GM21576 (cell line): ENCODE measurements around the gene SH3BGRL3.

Source experiments
- ATAC-seq: cut with Tn5 transposase; IDR thresholded peaks from one replicate; pipeline ENCODE4 v1.9.1; 2021; ENCODE audit warnings: mild to moderate bottlenecking, moderate library complexity; ENCODE audit not compliant: unreplicated experiment

The SH3BGRL3 gene

DNA sequence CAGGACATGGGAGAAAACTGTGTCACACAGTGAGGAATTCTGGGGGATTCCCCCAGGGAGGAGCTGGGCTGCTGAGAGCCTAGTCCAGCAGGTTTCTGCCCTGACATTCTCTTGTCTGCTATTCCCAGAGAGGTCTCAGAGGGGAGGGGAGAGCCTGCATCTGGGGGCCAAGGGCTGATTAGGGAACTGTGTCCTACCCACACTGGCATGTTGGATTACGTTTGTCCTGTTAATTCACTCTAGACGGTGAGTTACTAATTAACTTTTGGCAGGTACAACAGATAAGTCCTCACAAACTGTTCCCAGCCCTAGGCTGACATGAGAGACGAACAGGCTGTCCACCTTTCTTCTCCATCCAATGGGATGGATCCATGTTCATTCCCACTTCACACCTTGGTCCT is 2.6 kb upstream of the SH3BGRL3 start:
- ATAC-seq = no peak

DNA sequence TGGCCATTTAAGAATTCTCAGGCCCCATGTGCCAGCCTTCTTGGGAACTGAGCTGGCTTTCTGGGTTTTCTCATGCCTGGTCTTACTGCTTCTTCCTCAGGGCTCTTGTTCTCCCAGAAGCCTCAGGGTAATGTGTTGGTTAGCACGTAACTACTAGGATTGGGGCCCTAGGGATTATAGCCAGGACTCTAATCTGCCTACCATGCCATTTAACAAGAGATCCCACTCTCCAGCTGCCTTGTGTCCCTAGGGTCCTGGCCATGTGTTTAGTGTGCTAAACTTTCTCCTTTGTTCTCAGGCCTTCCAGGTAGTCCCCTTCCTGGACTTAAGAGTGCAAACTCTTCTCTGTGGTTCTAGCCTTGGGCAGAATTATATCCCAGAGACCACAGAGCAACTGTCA is 2.2 kb upstream of the SH3BGRL3 start:
- ATAC-seq = no peak

DNA sequence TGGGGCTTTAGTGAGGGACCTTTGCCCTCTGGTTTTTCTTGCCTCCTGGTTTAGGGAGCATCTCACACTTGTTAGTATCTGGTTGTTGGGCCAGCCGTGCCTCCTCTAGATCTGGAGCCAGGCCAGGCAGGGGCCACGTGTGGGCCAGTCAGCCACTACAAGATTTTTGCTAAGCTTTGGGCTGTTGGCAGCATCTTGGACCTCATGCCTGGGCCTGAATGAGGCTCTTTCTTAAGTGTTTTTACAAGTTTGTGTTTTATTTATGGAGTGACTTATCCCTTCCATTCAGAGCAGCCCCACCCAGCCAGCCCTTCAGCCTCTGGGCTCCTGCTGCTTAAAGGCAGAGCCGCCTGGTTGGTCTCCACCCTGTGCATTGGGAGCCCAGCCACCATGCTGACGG is 1.6 kb upstream of the SH3BGRL3 start:
- ATAC-seq = no peak

DNA sequence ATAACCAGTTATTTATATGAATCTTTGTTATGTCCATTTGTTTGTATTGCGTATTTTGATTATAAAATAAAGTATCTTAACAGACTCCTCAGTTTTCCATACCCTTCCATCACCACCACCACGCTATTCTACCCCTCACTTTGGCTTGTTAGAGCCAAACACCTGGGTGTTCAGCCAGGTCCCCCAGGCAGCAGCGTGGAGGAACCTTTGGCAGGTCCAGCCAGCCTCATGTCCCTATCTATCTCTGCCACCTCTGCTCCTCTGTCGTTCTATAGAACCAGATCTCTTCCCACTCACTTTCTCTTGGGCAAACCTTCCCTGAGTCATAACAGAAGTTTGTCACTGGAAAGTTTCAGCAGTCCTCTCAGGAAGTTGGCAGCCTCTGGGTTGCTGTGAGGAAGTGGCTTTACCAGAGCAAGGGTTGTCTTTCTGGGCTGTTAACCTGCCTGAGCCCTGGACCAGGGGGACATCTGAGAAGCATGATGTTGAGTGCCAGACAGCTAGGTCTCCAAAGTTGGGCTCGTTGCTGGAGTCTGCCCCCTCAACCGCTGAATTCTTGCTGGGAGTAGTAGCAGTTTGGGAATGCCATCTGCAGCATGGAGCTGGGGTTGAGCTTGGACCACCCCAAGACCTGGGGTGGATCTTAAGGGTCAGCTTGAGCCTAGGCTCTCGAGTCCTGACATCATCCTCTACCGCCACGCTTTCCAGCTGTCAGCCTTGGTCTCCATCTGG is 996 bp upstream of the SH3BGRL3 start:
- no peak for ATAC-seq

DNA sequence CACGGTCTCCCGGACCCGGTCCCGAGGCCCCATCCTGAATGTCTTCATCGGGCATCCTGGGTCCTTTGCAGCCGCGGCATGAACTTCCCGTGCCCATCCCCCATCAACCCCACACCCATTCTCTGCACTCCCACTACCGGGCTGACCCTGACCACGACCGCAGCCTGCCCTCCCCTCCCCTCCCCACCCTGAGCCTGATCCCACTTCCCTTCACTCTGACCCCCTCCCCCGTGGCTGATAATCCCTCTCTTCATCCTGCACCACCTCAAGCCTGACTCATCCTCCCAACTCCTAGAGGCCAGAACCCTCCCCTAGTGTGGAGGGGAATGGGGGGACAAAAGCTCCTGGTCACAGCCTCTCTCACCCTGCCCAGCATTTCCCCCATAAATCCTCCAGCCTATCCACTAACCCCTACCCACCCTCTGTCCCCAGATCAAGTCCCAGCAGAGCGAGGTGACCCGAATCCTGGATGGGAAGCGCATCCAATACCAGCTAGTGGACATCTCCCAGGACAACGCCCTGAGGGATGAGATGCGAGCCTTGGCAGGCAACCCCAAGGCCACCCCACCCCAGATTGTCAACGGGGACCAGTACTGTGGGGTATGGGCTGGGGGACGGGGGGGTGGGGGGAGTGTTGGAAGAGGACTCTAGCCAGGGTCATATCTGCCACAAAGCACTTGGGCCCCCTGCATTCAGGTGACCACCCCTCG is 602 bp downstream of the SH3BGRL3 start:
- ATAC-seq = no peak

DNA sequence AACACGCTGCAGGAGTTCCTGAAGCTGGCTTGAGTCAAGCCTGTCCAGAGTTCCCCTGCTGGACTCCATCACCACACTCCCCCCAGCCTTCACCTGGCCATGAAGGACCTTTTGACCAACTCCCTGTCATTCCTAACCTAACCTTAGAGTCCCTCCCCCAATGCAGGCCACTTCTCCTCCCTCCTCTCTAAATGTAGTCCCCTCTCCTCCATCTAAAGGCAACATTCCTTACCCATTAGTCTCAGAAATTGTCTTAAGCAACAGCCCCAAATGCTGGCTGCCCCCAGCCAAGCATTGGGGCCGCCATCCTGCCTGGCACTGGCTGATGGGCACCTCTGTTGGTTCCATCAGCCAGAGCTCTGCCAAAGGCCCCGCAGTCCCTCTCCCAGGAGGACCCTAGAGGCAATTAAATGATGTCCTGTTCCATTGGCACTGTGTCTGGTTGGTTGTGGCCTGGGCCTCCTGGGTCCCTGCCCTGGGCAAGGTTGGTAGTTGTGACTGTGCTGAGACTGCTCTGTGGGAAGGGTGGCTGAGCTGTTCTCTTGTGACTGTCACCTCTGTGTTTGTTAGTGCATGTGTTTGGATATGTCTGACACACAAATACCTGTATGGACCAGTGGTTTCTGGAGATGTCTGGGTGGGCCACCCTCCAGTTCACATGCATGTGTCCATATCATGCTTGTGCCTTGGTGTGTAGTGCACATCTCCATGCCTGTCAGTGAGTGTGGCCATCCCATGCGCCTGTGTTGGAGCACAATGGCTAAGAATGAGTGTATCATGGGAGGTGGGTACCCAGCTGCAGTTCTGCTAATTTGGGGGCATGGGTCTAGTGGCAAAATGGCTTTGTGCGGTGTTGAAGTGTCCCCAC is 1.4 kb downstream of the SH3BGRL3 start:
- no peak for ATAC-seq

DNA sequence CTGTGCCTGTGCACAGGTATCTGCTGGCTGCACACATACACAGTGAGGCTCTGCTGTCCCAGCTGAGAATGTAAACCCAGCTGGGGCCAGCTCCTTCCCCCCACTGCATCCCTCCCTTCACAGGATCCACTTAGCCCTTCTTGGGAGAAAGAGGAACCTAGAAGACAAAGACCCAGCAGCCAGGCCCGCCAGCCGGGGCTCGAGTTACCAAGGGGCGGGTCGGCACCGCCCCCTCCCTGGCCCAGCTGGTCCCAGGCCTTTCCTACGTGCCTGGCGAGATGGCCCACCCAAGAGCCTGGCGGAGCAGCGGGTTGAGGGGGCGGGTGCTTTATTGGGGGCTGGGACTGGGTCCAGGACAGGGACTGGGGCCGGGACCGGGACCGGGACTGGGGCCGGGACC is 2.1 kb downstream of the SH3BGRL3 start:
- no peak for ATAC-seq

DNA sequence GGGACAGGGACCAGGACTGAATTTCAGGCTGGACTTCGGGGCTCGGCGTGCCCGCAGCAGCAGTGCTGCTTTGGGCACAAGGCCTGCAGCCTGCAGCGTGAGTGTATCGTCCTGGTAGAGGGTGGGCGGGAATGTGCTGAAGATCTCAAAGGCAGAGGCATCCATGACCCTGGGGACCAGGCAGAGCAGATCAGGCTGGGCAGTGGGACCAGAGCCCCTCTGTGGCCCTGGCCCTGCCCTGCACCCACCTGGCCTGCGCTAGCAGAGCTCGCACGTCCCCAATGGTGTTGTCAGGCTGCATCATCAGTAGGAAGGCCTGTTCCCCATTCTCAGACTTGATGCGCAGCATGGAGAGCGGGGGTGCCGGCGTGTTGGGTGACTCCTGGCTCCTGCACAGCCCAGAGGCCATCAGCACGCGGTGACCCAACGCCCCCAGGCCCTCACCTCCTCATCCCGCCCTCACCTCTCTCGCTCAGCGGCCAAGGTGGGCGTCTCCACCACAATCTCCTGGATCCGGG is 2.6 kb downstream of the SH3BGRL3 start:
- ATAC-seq = no peak

DNA sequence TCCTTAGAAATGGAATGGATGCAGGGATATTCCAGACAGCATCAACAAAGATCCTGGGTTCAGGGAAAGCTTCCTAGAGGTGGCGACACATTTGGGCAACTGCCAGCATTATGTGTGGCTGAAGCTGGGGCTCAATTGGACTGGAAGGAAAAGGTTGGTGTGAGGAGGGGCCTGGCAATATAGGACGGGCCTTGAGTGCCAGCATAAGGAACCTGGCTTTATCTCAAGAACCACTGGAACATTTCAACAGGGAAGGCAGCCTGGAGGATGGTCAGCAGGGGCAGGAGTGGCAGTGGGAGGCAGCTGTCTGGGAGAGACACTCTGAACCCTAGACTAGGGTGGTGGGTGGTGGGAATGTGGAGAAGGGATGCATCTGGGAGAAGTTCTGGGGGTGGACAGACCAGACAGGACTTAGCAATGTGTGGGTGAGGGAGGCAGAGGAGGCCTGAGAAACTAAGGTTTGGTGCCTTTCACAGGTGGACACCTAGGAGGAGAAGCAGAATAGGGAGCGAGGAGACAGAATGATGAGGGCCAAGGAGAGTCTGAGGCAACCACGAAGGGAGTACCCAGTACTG is 3.5 kb downstream of the SH3BGRL3 start:
- no peak for ATAC-seq

DNA sequence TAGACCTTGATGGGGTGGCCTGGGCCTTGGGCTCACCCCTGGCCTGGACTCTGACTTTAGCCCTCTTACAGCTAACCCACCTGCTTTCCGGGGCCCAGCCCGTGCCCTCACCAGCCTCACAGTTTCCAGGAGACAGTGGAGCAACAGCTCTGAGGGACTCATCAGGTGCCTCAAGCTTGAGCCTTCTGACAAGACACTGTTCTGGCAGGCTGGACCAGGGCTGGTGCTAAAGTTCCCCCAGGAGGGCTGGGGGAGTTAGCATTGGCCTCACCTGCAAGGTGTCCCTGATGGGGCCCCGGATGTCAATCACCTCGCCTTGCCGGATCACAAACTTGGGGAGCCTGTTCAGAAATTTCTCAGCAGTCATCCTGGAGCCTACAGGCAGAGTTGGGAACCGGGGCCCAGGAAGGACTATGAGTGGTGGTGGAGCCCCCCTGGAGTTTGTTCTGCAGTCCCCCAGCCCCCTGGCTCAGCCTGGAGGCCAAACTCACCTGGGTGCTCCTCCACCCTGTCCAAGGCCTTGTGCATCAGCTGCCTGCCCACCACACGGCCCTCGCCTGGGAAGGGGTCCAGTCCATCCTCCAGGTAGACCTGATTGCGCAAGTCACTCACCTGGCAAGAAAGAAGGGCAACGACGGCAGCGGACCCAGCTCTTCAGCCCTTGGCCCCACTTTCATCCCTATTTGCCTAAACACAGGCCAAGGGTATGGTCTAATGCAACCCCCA is 4.1 kb downstream of the SH3BGRL3 start:
- no peak for ATAC-seq

DNA sequence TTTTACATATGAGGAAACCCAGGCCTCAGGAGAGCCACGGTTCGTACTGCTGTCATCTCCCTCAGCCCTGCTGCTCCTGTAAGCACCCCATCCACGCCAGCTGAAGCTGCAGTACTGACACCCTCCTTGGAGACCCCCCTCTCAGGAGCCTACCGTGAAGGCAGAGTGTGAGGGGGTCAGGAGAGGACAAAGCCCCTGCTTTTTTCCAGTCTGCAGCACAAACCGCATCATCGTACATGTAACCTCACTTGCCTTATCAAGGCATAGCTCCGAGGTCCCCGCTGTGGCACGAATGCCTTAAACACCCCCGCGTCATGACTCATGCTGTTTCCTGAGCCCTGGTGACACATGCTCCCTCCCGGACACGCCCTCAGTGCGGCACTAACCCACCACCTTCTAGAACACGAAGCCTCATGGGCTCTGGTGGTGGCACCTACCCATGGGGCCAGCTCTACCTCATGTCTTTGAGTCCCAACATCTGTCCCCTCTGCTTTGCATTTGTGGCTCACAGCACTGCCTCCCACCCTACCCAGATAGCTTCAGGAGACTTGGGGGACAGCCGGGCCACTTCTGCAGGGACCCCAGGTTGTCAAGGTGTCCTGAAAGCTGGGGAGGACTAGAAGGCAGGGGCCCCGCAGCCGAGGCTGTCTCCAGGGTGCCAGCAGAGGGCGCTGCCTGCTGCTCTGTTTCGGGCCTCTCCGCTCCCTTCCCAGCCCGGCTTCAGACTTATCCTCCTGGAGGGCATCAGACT is 4.9 kb downstream of the SH3BGRL3 start:
- ATAC-seq = no peak

DNA sequence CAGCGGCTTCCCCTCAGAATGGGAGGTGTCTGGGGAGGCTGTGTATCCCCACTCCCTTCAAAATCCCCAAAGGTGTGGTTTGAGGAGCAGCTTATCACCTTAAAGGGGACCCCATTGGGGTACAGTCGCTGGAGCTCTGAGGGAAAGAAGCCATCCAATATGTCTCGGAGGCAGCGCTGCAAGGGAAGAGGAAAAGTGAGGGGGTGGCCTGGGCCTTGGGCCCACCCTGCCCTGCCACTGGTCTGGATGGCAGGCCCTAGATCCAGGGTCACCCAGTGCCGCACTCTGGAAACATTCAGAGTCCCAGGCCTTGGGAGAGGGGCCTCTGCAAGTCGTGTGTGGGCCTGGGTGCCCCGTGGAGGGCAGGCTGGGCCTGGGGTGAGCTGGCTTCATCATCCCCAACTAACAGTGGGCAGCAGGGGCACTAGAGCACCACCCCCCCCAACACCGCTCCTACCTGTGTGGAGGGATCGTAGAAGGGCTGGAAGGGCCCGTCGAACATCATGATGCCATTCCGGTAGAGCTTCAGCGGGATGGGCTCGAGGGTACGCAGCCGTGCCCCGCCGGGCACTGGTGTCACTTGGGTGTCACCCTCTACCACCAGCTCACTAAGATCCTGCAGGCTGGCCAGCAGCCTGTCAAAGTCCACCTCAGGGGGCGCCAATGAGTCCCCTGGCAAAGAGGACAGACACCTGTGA is 5.6 kb downstream of the SH3BGRL3 start:
- no peak for ATAC-seq

DNA sequence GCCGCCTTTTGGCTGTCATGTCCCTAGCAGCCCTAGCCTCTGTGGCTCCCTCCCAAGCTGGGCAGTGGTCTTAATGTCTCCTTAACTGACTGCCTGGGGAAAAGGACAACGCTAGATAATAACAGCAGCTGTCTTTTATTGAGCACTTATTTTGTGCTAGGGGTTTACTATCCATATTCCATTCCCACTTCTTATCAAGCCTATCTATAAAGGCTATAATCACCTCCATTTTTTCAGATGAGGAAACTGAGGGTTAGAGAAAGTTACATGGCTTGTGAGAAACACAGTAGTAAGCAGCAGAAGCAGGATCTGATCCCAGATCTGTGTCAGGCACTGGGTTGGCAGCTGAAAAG is 6.2 kb downstream of the SH3BGRL3 start:
- ATAC-seq = no peak

DNA sequence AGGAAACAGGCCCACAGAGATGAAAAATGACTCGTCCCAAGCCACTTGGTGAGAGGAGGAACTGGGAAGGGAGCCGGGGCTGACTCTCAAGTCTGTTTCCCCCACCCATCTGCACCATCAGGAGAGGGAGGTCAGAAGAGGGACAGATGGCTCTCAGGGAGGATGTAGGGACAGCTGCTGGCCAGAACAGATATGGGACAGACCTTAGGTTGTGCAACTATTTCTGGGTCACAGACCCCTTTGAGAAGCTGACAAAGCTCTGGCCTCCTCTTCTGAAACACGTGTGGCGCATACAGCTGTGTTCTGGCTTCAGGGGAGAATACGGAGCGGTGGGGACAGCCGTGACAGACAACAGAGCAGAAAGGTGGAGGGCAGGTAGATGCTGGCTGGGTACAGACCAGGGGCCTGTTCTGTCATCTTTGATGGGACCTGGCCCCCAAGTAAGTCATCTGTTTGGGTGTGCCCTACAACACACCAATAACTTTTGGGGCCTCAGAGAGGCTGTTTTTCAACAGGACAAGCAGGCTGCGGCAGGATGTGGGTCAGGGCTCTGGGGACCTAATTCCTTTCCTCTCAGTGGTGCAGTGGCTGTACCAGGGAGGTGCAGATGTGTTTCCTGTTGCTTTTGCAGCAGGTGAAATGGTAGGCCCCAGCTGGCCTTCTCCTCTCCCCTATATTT is 7.3 kb downstream of the SH3BGRL3 start:
- ATAC-seq = no peak

DNA sequence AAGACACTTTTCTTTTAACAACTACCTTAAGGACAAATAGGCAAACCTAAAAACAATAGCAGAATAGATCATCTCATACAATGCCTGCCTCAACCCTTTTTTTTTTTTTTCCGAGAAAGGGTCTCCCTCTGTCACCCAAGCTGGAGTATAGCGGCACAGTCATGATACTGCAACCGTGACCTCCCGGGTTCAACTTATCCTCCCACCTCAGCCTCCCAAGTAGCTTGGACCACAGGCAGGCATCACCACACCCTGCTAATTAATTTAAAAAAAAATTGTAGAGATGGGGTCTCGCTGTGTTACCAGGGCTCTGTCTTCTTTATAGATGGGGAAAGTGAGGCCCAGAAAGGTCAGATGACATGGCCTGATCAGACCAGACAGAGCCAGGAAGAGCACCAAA is 7.9 kb downstream of the SH3BGRL3 start:
- ATAC-seq = no peak

DNA sequence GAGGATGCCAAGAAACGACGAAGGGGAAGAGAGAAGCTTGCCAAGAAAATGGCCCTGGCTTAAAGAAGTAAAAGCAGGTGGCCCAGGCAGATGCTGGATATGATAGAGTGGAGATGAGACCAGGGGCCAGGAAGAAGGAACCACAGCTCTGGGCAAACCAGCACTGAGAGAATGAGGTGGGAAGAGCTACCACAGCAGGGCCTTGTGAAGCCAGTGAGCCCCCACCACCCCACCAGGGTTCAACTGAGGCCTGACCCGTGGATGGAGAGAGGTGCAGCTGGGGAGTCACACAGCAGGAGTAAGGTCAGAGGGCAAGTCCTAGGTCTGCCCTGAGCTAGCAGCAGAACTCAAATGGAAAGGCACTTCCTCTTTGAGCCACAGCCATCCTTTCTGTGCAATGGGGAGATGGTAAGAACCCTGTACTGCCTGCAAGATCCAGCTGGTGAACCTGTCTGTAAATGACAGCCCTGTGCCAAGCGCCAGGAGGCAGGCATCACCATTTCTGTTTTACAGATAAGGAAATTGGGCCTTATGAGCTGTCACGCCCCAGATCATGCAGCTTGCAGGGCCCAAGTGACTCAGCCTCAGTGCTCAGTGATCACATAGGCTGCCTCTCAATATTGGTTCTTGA is 8.5 kb downstream of the SH3BGRL3 start:
- no peak for ATAC-seq

DNA sequence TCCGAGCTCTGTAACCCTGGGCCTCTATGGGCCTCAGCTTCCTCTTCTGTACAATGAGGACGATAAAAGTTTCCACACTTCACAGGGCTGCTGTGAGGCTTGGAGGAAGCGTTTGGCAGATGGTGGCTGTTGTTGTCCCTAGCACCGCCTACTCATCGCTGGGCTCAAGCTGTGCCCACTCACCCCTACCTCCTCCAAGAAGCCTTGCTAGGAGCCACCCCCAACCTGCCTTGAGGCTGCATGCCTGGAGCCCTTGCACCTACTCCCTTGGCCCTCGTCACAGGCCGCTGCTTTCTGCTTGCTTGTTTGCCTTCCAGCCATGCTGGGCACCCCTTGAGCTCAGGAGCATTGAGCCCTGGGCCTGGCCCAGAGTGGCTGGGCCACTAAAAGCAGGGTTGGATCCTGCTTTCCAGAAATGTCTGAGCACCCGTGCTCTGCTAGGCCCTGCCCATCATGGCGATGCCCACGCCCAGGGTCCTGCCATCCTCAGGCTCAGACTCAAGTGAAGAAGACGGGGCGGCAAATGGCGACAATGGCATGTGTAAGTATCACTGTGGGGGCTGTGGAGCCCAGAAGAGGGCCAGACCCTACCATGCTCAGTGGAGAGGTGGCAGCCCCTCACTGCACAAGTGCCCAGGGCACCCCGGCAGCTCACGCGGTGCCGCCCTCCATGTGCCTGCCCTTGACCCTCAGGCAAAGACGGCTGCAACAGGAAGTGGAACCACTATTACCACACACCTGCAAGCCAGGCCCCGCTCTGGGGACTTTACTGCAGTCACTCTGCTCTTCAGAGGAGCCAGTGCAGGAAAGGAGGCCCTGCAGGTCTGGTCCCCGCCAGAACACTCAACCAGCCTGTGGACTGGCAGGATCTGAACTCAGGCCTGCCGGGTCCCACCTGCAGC is 9.5 kb downstream of the SH3BGRL3 start:
- no peak for ATAC-seq
